Measurements from ENCODE around the gene WARS2.

WARS2 gene

GRCh38 chr1:119003413-119004128 is 136.9 kb downstream of the WARS2 start:
- peaks cover 99% of the 10 kb centered on the region for H3K27me3 ChIP-seq (ENCODE audit: control insufficient read depth, insufficient read depth, low read length)
- H3K9me3 ChIP-seq (ENCODE audit: control insufficient read depth, insufficient read depth, low read length), result no peaks in the 10 kb centered on the region
- H3K4me1 ChIP-seq (ENCODE audit: control insufficient read depth, insufficient read depth, low read length), result peaks cover 3% of the 10 kb centered on the region
- no peak overlapping the region for H3K9ac ChIP-seq (ENCODE audit: low read depth, low read length)
- H3K4me3 ChIP-seq (ENCODE audit: low read depth, low read length), result no peak overlapping the region
- H3K36me3 ChIP-seq (ENCODE audit: control insufficient read depth, insufficient read depth, low read length), result no peaks in the 10 kb centered on the region

- no peak overlapping the region for H3K9ac ChIP-seq (ENCODE audit: low read depth, low read length)
- peaks cover 99% of the 10 kb centered on the region for H3K27me3 ChIP-seq (ENCODE audit: control insufficient read depth, insufficient read depth, low read length)
- H3K4me3 ChIP-seq (ENCODE audit: low read depth, low read length), result peak overlapping the region; percentile 36
- H3K4me1 ChIP-seq (ENCODE audit: control insufficient read depth, insufficient read depth, low read length), result peaks cover 3% of the 10 kb centered on the region
- H3K9me3 ChIP-seq (ENCODE audit: control insufficient read depth, insufficient read depth, low read length), result no peaks in the 10 kb centered on the region
- no peaks in the 10 kb centered on the region for H3K36me3 ChIP-seq (ENCODE audit: control insufficient read depth, insufficient read depth, low read length)
These were observed 138.3 kb downstream of the WARS2 start for GRCh38 chr1:119002028-119002686.

GRCh38 chr1:119001181-119002027 is 139.0 kb downstream of the WARS2 start:
- Histone ChIP-seq H3K9me3 (ENCODE audit: control insufficient read depth, insufficient read depth, low read length) (no peaks in the 10 kb centered on the region), H3K4me1 (ENCODE audit: control insufficient read depth, insufficient read depth, low read length) (peaks cover 3% of the 10 kb centered on the region), H3K27me3 (ENCODE audit: control insufficient read depth, insufficient read depth, low read length) (peaks cover 99% of the 10 kb centered on the region), H3K9ac (ENCODE audit: low read depth, low read length) (no peak overlapping the region), H3K36me3 (ENCODE audit: control insufficient read depth, insufficient read depth, low read length) (no peaks in the 10 kb centered on the region), H3K4me3 (ENCODE audit: low read depth, low read length) (peak overlapping the region; percentile 36)

GRCh38 chr1:119000371-119001180 is 139.9 kb downstream of the WARS2 start:
- peak overlapping the region; percentile 36 for H3K4me3 ChIP-seq (ENCODE audit: low read depth, low read length)
- no peak overlapping the region for H3K9ac ChIP-seq (ENCODE audit: low read depth, low read length)
- H3K4me1 ChIP-seq (ENCODE audit: control insufficient read depth, insufficient read depth, low read length), result peaks cover 3% of the 10 kb centered on the region
- H3K27me3 ChIP-seq (ENCODE audit: control insufficient read depth, insufficient read depth, low read length), result peaks cover 99% of the 10 kb centered on the region
- H3K36me3 ChIP-seq (ENCODE audit: control insufficient read depth, insufficient read depth, low read length), result no peaks in the 10 kb centered on the region
- H3K9me3 ChIP-seq (ENCODE audit: control insufficient read depth, insufficient read depth, low read length), result no peaks in the 10 kb centered on the region

GRCh38 chr1:118999348-119000071 is 140.9 kb downstream of the WARS2 start:
- H3K4me1 ChIP-seq (ENCODE audit: control insufficient read depth, insufficient read depth, low read length), result peaks cover 3% of the 10 kb centered on the region
- no peaks in the 10 kb centered on the region for H3K36me3 ChIP-seq (ENCODE audit: control insufficient read depth, insufficient read depth, low read length)
- H3K9ac ChIP-seq (ENCODE audit: low read depth, low read length), result no peak overlapping the region
- no peaks in the 10 kb centered on the region for H3K9me3 ChIP-seq (ENCODE audit: control insufficient read depth, insufficient read depth, low read length)
- H3K4me3 ChIP-seq (ENCODE audit: low read depth, low read length), result peak overlapping the region; percentile 16
- peaks cover 99% of the 10 kb centered on the region for H3K27me3 ChIP-seq (ENCODE audit: control insufficient read depth, insufficient read depth, low read length)

DNA sequence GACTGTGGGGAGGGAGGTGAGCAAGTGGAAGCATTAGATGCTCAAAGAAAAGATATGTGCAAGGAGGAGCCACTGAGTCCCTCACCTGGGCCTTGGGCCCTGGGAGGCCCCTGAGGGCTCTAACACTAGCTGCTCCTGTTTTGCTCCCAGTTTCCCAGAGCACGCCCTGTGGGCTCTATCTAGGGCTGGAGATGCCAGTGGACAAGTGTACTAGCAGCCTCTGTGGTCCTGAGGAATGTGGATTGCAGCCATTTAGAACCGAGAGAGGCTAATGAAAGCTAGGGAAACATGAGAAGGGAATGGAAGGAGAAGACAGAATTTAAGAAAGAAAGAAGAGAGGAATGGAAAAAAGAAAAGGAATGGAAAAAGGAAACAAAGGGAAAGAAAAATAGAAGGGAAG is 142.3 kb downstream of the WARS2 start:
- Histone ChIP-seq H3K4me3 (ENCODE audit: low read depth, low read length) (no peak overlapping the region), H3K36me3 (ENCODE audit: control insufficient read depth, insufficient read depth, low read length) (no peaks in the 10 kb centered on the region), H3K27me3 (ENCODE audit: control insufficient read depth, insufficient read depth, low read length) (peaks cover 99% of the 10 kb centered on the region), H3K4me1 (ENCODE audit: control insufficient read depth, insufficient read depth, low read length) (peaks cover 3% of the 10 kb centered on the region), H3K9me3 (ENCODE audit: control insufficient read depth, insufficient read depth, low read length) (no peaks in the 10 kb centered on the region), H3K9ac (ENCODE audit: low read depth, low read length) (no peak overlapping the region)

DNA sequence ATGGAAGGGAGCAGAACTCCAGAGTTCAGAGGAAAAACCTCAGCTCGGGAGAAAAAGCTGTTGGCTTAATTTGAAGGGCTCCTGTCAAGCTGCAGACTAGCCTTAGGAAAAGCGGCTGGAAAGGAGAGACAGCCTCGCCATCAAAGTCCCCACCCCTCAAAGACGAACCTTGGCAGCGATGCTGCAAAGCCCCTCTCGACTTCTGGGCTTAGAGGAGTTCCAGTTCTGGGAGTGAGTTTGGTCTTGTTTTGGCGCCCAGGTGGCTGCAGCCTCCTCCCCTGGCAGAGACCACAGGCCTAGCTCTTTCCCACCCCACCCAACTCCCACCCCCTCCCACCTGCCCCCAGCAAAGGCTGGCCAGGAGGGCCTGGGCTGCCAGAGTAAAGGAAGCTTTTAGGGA is 143.2 kb downstream of the WARS2 start:
- H3K4me1 ChIP-seq (ENCODE audit: control insufficient read depth, insufficient read depth, low read length), result no peaks in the 10 kb centered on the region
- no peaks in the 10 kb centered on the region for H3K9me3 ChIP-seq (ENCODE audit: control insufficient read depth, insufficient read depth, low read length)
- peaks cover 99% of the 10 kb centered on the region for H3K27me3 ChIP-seq (ENCODE audit: control insufficient read depth, insufficient read depth, low read length)
- no peaks in the 10 kb centered on the region for H3K36me3 ChIP-seq (ENCODE audit: control insufficient read depth, insufficient read depth, low read length)
- no peak overlapping the region for H3K9ac ChIP-seq (ENCODE audit: low read depth, low read length)
- no peak overlapping the region for H3K4me3 ChIP-seq (ENCODE audit: low read depth, low read length)

DNA sequence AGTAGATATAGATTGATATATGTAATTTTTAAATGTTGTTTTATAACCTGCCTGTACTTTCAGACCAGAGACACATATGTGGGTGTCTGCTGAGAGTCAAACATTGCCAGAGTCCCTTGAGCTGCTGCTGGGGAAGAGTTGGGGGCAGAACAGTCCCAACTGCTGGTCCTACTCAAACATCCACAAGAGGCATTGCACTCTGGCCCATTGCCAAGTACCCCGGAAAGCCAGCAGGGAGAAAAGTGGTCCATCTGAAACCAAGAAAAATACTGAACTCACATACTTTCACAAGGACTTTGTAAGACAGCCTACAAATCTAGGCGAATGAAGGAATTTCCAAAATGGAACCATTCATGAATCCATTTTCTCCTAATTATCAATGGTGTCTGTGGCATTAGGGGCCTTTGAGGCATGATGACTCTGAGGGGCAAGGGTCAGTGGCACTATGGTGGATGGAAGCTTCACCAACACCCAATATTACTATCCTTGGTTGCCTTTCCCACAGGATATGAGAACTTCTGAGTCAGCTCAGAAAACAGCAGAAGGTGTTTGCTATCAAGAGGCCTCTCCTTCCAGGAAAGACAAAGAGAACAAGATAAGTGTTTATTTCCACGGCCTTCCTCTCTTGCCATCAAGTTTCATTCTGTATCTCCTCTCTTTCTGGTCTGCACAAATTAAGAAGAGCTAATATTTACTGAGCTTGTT is 145.0 kb downstream of the WARS2 start:
- Histone ChIP-seq H3K9me3 (ENCODE audit: control insufficient read depth, insufficient read depth, low read length) (no peaks in the 10 kb centered on the region), H3K4me3 (ENCODE audit: low read depth, low read length) (no peak overlapping the region), H3K4me1 (ENCODE audit: control insufficient read depth, insufficient read depth, low read length) (peaks cover 7% of the 10 kb centered on the region), H3K9ac (ENCODE audit: low read depth, low read length) (no peak overlapping the region), H3K27me3 (ENCODE audit: control insufficient read depth, insufficient read depth, low read length) (peaks cover 100% of the 10 kb centered on the region), H3K36me3 (ENCODE audit: control insufficient read depth, insufficient read depth, low read length) (no peaks in the 10 kb centered on the region)

DNA sequence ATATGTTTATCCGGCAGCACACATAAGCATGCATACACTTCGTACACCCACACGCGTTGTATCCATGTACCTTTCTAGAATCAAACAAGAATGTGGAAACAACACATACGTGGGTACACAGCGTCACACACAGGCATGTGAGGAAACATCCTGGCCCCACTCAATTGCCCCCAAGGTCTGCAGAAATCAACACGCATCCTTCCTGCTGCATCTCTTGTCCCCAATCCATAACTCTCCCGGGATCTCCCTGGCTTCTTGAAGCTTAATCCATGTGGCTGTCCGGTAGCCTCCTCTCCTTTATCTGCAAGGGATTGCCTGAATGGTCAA is 146.8 kb downstream of the WARS2 start:
- peaks cover 100% of the 10 kb centered on the region for H3K27me3 ChIP-seq (ENCODE audit: control insufficient read depth, insufficient read depth, low read length)
- no peaks in the 10 kb centered on the region for H3K9me3 ChIP-seq (ENCODE audit: control insufficient read depth, insufficient read depth, low read length)

DNA sequence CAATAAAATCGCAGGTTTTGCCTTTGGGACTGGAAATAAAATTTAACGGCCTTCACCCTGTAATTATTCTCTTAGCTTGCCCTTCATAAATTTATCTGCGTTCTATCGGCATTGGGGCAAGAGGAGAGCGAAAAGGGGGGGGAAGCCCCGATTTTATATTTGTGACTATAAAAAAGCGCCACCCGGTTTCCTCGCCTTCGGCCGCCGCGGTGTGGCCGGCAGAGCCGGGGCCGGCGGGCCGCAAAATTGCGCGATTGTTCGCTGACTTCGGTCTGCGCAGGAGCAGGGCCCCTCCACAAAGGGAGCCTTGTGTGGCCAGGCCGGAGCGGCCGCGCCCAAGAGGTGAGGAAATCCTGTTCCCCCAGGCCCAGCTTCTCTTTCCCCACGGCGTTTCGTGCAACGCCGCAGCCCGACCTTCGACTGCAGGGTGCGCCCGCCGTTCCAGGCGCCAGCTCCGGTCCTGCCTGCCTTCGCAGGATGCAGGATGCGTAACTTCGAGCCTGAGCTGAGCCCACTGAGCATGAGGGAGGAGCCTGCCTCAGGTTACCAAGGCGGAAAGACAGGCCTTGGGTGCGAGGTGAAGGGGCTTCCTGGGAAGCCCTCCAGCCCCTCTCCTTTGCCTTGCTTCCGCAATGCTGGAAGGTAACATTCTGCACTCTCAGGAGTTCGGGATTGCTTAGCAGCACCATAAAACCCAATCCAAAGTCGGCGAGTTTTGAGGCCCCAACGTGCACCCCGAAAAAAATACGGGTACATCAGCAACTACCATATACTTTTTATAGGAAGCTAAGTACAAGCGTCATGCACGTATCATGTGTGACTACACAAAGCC is 147.4 kb downstream of the WARS2 start:
- H3K27me3 ChIP-seq (ENCODE audit: control insufficient read depth, insufficient read depth, low read length), result peaks cover 100% of the 10 kb centered on the region
- H3K4me3 ChIP-seq (ENCODE audit: low read depth, low read length), result peak overlapping the region; percentile 30
- peak overlapping the region; percentile 8 for H3K9ac ChIP-seq (ENCODE audit: low read depth, low read length)
- peaks cover 12% of the 10 kb centered on the region for H3K4me1 ChIP-seq (ENCODE audit: control insufficient read depth, insufficient read depth, low read length)
- no peaks in the 10 kb centered on the region for H3K36me3 ChIP-seq (ENCODE audit: control insufficient read depth, insufficient read depth, low read length)
- H3K9me3 ChIP-seq (ENCODE audit: control insufficient read depth, insufficient read depth, low read length), result no peaks in the 10 kb centered on the region

More for the DNA sequence above, 146.8 kb downstream of the WARS2 start:
- H3K9ac ChIP-seq (ENCODE audit: low read depth, low read length), result no peak overlapping the region
- no peaks in the 10 kb centered on the region for H3K36me3 ChIP-seq (ENCODE audit: control insufficient read depth, insufficient read depth, low read length)
- peaks cover 9% of the 10 kb centered on the region for H3K4me1 ChIP-seq (ENCODE audit: control insufficient read depth, insufficient read depth, low read length)
- H3K4me3 ChIP-seq (ENCODE audit: low read depth, low read length), result peak overlapping the region; percentile 19

Data from iPS-15b (cell line).